ENCODE results near the gene CUBN. TPM values are rescaled to one million over a fixed set of nuclear protein-coding genes. Genes with fewer than 3 reads are reported as not detected.
A peak's percentile ranks its signal among the peaks of the same experiment; 100 is the strongest.

The CUBN gene
- total and polyA plus RNA-seq, 9 of the 15 experiments (the other 6 are each of a cell fraction or from before 2014, with no cell fraction given), result 0.04 to 0.33 (median 0.09) TPM

DNA sequence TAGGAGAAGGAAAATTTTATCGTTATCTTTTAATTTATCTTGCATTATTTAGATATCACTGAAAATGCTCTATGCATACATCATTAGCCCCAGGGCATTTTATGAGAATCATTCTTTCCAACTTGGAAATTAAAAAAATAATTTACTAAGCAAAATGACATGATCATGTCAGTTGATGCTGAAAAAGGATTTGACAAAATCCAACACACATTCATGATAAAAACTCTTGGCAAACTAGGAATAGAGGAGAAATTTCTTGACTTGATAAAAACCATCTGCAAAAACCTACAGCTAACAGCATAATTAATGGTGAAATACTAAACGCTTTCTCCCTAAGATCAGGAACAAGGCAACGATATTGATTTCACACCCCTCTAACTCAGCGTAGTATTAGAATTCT lies 272.2 kb downstream of the CUBN start (continued):
- TF ChIP-seq, protein P1, sequence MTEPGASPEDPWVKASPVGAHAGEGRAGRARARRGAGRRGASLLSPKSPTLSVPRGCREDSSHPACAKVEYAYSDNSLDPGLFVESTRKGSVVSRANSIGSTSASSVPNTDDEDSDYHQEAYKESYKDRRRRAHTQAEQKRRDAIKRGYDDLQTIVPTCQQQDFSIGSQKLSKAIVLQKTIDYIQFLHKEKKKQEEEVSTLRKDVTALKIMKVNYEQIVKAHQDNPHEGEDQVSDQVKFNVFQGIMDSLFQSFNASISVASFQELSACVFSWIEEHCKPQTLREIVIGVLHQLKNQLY (CRISPR knock-in tag; conservative IDR thresholded peaks at IDR 0.05), result no peak
- no peak for TF ChIP-seq EZH2 (IDR thresholded peaks at IDR 0.05; ENCODE audit: borderline replicate concordance, low read depth, low read length)
- no peak for TF ChIP-seq CBX3 (IDR thresholded peaks at IDR 0.05; ENCODE audit: borderline replicate concordance in 1 of 2, low read length in 2 of 2)
- TF ChIP-seq ZSCAN32 (CRISPR knock-in tag; IDR thresholded peaks at IDR 0.05), result no peak

DNA sequence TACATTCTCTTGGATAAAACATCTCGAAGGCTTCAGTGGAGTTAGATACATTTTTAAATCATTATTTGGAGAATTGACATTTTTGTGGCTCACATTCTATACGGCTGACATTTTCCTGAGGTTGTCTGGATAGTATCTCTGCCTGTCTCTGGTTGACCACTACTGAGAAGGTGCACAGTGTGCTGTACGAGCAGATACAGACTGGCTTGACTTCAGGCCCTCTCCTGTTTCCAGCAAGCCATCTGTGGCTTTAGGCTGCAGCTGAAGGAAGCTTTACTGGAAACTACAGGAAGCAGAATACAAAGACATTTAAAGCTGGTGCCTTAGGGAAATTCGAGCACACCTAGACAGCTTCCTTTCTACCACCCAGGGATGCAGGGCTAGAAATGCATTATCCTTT lies 273.0 kb downstream of the CUBN start:
- Histone ChIP-seq H3K4me2 (ENCODE audit: insufficient read depth, low read length) (no peak overlapping the region), H3K4me1 (replicated peaks in 1 of 2; ENCODE audit: control insufficient read depth in 2 of 2, insufficient read depth in 2 of 2, low read length in 2 of 2) (no peaks in the 10 kb centered on the region), H2AFZ (ENCODE audit: low read depth, low read length) (0 out of 2 replicates have a peak overlapping the region, but pooled peaks have one; percentile 6), H3K9me3 (replicated peaks; ENCODE audit: control insufficient read depth, insufficient read depth, low read depth, low read length) (no peaks in the 10 kb centered on the region), H4K20me1 (replicated peaks; ENCODE audit: control insufficient read depth, insufficient read depth, low read length) (no peaks in the 10 kb centered on the region), H3K9me1 (ENCODE audit: control insufficient read depth, insufficient read depth, low read length) (no peaks in the 10 kb centered on the region), H3K27ac (ENCODE audit: extremely low read depth, low read depth, low read length) (no peak overlapping the region), H3K79me2 (ENCODE audit: control insufficient read depth, insufficient read depth, low read length) (no peaks in the 10 kb centered on the region), H3K36me3 (ENCODE audit: control insufficient read depth, insufficient read depth, low read length) (no peaks in the 10 kb centered on the region), H3K4me3 (no peak overlapping the region), H3K9ac (ENCODE audit: insufficient read depth in 1 of 2, low read depth in 2 of 2, low read length in 2 of 2) (no peak overlapping the region), H3K27me3 (ENCODE audit: control insufficient read depth in 2 of 2, insufficient read depth in 2 of 2, low read length in 2 of 2) (0 out of 5 replicates have a peak, but pooled peaks cover 0 to under 1% of the 10 kb centered on the region in 2 experiments)
- 3% methylated on average over 4 of the region's 4 CpGs for WGBS (ENCODE audit: insufficient coverage, low coverage, missing lambda C conversion rate)
- TF ChIP-seq SMARCA5 (IDR thresholded peaks at IDR 0.05) (no peak), HNRNPUL1 (IDR thresholded peaks at IDR 0.05; ENCODE audit: low read length) (no peak), MTA3 (IDR thresholded peaks at IDR 0.05; ENCODE audit: borderline replicate concordance) (no peak), ZNF24 (IDR thresholded peaks at IDR 0.05) (no peak), ZC3H4 (CRISPR knock-in tag; IDR thresholded peaks at IDR 0.05; ENCODE audit: borderline replicate concordance) (no peak)
- FAIRE-seq, result no peak
- peak; percentile 42; the same call in 1 of the 3 replicates for ATAC-seq
- CTCF ChIA-PET (ENCODE audit: low intra/inter-chr PET ratio), result interaction anchor here (0.7 kb wide), 1 partner anchor 1109 kb away, joined by 3 read pairs; no protein-coding TSS in a partner anchor
- BruUV-seq (replicated peaks), result no TSS peak
- intact Hi-C loops (cut with micrococcal nuclease), result no loop called here
- POLR2A ChIA-PET, result interaction anchor here (1.5 kb wide), 1 partner anchor 8 kb away, joined by 4 read pairs; no protein-coding TSS in a partner anchor
- peak in 1 of 4 experiments; percentile 11 for DNase-seq (ENCODE audit: extremely low read depth in 1 of 4, low spot score in 3 of 4)
- in situ Hi-C loops (cut with MboI), result no loop called here

All from K562 (cell line).